Testis (tissue), 2 donors: ENCODE measurements around the gene DCXR.

Source experiments
- CTCF ChIP-seq, 3 experiments: fragments of 450-650 bp in 2 of 3; fragments of 200-600 bp in 1 of 3; sonication (generic) in 1 of 3; IDR thresholded peaks; one replicate each; pipeline ENCODE4 v1.5.1; 2016 to 2019; ENCODE audit warnings: antibody characterized with exemption in 3 of 3, mild to moderate bottlenecking in 2 of 3, moderate library complexity in 1 of 3
- POLR2A ChIP-seq: fragments of 450-650 bp; IDR thresholded peaks from one replicate; pipeline ENCODE4 v1.6.1; 2017; ENCODE audit warnings: antibody characterized with exemption, mild to moderate bottlenecking, moderate library complexity

GRCh38 chr17:82050152-82050760, 12.8 kb upstream of the DCXR start:
- TF ChIP-seq CTCF (IDR thresholded peaks at IDR 0.05) (no peak), POLR2A (no peak)
